DMS 273 (cell line): ENCODE data around the gene HIPK4.
"Not testable (repeated sequence)": the region's sequence is repeated elsewhere in the genome, so short reads cannot be mapped to it uniquely, and the experiment has no call there.

ENCODE experiments used
- DNase-seq: peaks from one replicate; lab custom pipeline; 2025; ENCODE audit not compliant: unreplicated experiment; lab: John Stamatoyannopoulos, UW

HIPK4 gene

GRCh38 chr19:40341601-40342482 is 48.1 kb downstream of the HIPK4 start:
- DNase-seq = no peak

DNA sequence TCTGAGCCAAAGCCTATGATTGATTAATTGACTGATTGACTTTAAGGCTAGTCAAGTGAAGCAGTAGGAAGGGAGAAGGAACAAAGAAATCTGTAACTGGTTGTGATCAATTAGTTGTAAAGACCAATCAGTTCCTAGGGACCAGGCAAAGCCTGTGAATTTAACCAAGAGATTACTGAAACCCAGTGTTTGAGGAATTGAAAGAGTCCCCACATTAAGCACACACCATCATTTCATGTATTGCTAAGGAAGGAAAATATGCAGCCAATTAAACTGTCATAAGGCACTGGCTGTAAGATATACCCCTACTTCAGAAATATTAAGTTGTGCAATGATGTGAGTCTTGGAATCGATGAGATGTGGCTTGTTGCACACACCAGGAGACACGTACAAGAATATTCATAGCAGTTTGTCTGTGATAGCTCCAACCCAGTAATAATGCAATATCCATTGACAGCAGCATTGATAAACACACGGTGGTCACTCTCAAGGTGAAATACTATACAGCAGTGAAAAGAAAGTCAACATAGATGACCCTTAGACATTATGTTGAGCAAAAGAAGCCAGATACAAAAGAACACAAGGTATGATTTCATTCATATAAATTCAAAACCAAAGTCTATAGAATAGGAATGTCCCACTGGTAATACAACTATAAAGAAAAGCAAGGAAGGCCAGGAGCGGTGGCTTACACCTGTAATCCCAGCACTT is 50.8 kb downstream of the HIPK4 start:
- no peak for DNase-seq

GRCh38 chr19:40337594-40337993 is 52.4 kb downstream of the HIPK4 start:
- DNase-seq = no peak

GRCh38 chr19:40337107-40337506 is 52.9 kb downstream of the HIPK4 start:
- DNase-seq = no peak

GRCh38 chr19:40336601-40336900 is 53.4 kb downstream of the HIPK4 start:
- no peak for DNase-seq

DNA sequence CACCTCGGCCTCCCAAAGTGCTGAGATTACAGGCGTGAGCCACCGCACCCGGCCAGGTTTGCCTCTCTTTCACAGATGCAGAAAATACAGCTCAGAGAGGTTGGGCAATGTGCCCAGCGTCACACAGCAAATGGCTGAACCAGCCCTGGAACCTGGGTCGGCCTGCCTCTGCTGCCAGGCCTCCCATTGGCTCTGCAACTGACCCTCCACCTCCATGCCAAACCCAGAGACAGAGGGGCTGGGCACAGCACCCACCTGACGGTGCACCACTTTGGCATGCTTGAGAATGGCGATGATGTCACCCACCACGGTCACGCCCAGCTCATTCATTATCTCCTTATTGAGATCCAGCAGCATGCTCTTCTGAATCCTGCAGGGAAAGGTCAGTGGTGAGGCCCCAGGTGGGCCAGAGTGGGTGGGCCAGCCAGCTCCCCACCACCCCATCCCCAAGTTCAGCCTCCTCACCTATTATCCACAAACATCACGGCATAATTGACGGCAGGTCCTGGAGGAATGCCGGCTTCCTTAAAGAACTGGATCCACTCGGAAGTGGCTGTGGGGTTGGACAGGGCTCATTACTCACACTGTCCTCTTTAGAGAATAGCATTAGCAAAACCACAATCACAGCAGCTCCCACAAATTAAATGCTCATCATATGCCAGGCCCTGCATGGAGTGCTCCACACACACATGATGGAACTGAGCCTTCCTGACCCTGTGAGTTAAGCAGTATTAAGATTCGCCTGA is 54.0 kb downstream of the HIPK4 start:
- DNase-seq = no peak

DNA sequence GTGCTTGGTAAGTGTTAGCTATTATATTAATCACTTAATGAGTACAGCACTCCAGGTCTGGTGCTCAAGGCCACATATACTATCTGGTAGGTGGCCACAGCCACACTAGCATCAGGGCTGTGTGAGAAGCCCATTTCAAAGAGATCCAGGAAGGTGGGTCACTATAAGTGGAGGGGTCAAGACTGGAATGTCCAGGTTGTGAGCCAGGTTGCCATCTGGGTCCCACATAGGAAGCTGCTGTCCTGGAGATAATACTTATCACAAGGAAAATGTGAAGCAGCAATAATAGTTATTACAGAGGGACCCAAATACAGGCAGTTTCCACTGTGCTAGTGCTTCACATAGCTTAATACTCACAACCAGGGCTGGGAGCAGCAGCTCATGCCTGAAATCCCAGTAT is 54.9 kb downstream of the HIPK4 start:
- no peak for DNase-seq

DNA sequence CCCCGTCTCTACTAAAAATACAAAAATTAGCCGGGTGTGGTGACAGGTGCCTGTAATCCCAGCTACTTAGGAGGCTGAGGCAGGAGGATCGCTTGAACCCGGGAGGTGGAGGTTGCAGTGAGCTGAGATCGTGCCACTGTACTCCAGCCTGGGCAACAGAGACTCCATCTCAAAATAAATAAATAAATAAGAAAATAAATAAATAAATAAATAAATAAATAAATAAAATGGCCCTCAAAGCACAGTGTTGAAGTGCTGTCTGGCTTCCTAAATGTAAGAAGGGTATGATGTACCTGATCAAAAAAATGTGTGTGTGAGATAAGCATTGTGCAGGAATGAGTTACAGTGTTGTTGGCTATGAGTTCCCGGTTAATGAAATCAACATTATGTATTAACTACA is 56.9 kb downstream of the HIPK4 start:
- DNase-seq = not testable (repeated sequence)

- no peak for DNase-seq
Measured at GRCh38 chr19:40332669-40333068, 57.3 kb downstream of the HIPK4 start.

DNA sequence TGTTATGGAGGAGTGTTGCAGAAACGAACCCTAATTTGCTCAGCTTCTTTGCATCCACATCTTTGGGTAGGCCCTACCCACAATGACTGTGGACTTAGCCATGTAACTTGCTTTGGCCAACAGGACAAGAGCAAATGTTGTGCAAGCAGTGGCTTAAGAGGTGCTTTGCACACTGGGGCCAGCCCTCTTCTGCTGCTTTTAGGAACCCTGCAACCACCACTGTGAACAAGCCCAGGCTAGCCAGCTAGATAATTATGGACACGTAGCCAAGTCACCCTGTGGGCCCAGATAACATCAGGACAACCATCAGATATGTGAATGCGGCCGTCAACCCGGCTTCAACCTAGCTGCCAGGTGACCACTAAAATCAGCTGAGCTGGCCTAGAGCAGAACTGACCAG is 58.9 kb downstream of the HIPK4 start:
- no peak for DNase-seq
